ENCODE measurements around the gene CXCL16. TPM values are rescaled to one million over a fixed set of nuclear protein-coding genes. Genes with fewer than 3 reads are reported as not detected.

Gene CXCL16
- total and polyA plus RNA-seq, 10 of the 15 experiments (the other 5 are each of a cell fraction or from before 2014, with no cell fraction given) = 0.15 to 2.2 (median 0.65) TPM

- TF ChIP-seq HDAC6 (IDR thresholded peaks at IDR 0.05; ENCODE audit: unreplicated experiment) (no peak), SUPT20H (IDR thresholded peaks at IDR 0.05; ENCODE audit: borderline replicate concordance, control insufficient read depth, low read depth, low read length) (no peak)
These were observed 6.6 kb downstream of the CXCL16 start (continued) for GRCh38 chr17:4733073-4733531.

GRCh38 chr17:4728124-4728523 lies 11.6 kb downstream of the CXCL16 start:
- Histone ChIP-seq H4K20me1 (ENCODE audit: control insufficient read depth, insufficient read depth) (no peaks in the 10 kb centered on the region), H3K4me2 (ENCODE audit: control insufficient read depth, insufficient read depth) (0 out of 2 replicates have a peak overlapping the region, but pooled peaks have one; percentile 2), H3K4me1 (ENCODE audit: control insufficient read depth, insufficient read depth, low read length) (peaks cover 10% of the 10 kb centered on the region), H3K27me3 (replicated peaks in 1 of 2; ENCODE audit: control insufficient read depth in 2 of 2, insufficient read depth in 2 of 2, low read length in 1 of 2) (no peaks in the 10 kb centered on the region), H3K9ac (ENCODE audit: control insufficient read depth, insufficient read depth, low read length) (no peak overlapping the region), H3K9me3 (replicated peaks; ENCODE audit: control insufficient read depth, insufficient read depth, low read length) (no peaks in the 10 kb centered on the region), H2AFZ (ENCODE audit: control insufficient read depth, low read depth, low read length) (no peak overlapping the region), H3K27ac (ENCODE audit: control insufficient read depth, insufficient read depth) (no peak overlapping the region), H3K79me2 (ENCODE audit: control insufficient read depth, insufficient read depth, low read length) (peaks cover 4% of the 10 kb centered on the region), H3K4me3 (no peak overlapping the region), H3K36me3 (ENCODE audit: control insufficient read depth in 2 of 2, insufficient read depth in 2 of 2, low read length in 1 of 2) (no peaks in the 10 kb centered on the region)
- ChIA-PET CTCF (interaction anchor here (0.5 kb wide), 1 partner anchor 485 kb away, joined by 3 read pairs; no protein-coding TSS in a partner anchor), POLR2A (interaction anchor here (1.0 to 1.1 kb wide), 2 partner anchors 16 to 18 kb away, joined by 3 to 4 read pairs; no protein-coding TSS in a partner anchor), SMC1A (ENCODE audit: uncharacterized antibody, unreplicated experiment) (interaction anchor here (1.0 kb wide), 1 partner anchor 16 kb away, joined by 4 read pairs; no protein-coding TSS in a partner anchor), RAD21 (ENCODE audit: unreplicated experiment) (interaction anchor here (0.7 to 1.4 kb wide), 2 partner anchors 62 to 112 kb away, joined by 4 read pairs; no protein-coding TSS in a partner anchor)
- in situ Hi-C loops (cut with MboI) = no loop called here
- FAIRE-seq (no peak), DNase-seq (ENCODE audit: low read depth, low spot score) (no peak), ATAC-seq (peak; percentile 8)
- BruUV-seq (replicated peaks) = no TSS peak
- 10% methylated on average over 3 of the region's 3 CpGs for WGBS (ENCODE audit: insufficient coverage, insufficient replicate concordance, low lambda C conversion rate, missing lambda C conversion rate)
- intact Hi-C loops (cut with micrococcal nuclease; ENCODE audit: unreplicated experiment) = no loop called here
- TF ChIP-seq ATF7 (IDR thresholded peaks at IDR 0.05; ENCODE audit: low read depth) (peak; percentile 61; the same call in 1 of the 2 replicates), RELB (IDR thresholded peaks at IDR 0.05; ENCODE audit: low read depth) (peak; percentile 82), JUNB (IDR thresholded peaks at IDR 0.05) (peak; percentile 58; the same call in 1 of the 2 replicates), NFIC (IDR thresholded peaks at IDR 0.05; ENCODE audit: low read depth, low read length) (peak; percentile 72; the same call in 1 of the 2 replicates), IKZF2 (IDR thresholded peaks at IDR 0.05) (peak; percentile 81 to 86), USF2 (IDR thresholded peaks at IDR 0.05; ENCODE audit: borderline replicate concordance, low read depth, low read length) (no peak), ZBED1 (IDR thresholded peaks at IDR 0.05; ENCODE audit: borderline replicate concordance) (no peak), ZBTB33 (IDR thresholded peaks at IDR 0.05) (no peak), RUNX3 (IDR thresholded peaks at IDR 0.05; ENCODE audit: low read length) (peak; percentile 23; the same call in 1 of the 2 replicates), SUZ12 (IDR thresholded peaks at IDR 0.05; ENCODE audit: unreplicated experiment) (no peak), FOXM1 (IDR thresholded peaks at IDR 0.05; ENCODE audit: low read depth, low read length) (peak; percentile 19; the same call in 1 of the 2 replicates), MEF2B (IDR thresholded peaks at IDR 0.05; ENCODE audit: partially characterized antibody, poor library complexity, severe bottlenecking) (peak; percentile 33), IKZF1 (conservative IDR thresholded peaks at IDR 0.05) (peak; percentile 82), EED (IDR thresholded peaks at IDR 0.05; ENCODE audit: low read depth) (peak; percentile 90), CREM (IDR thresholded peaks at IDR 0.05; ENCODE audit: low read depth) (0 out of 2 replicates have a peak, but pooled peaks have one; percentile 21), ZNF384 (IDR thresholded peaks at IDR 0.05; ENCODE audit: borderline replicate concordance, low read depth, low read length) (peak; percentile 51; the same call in 1 of the 2 replicates), BACH1 (IDR thresholded peaks at IDR 0.05; ENCODE audit: borderline replicate concordance) (no peak)

Measured in GM12878 (cell line).